NCI-H2029 (cell line): ENCODE data around the gene KCNK16.

Experiments used
- DNase-seq: peaks from one replicate; lab custom pipeline; 2025; lab: John Stamatoyannopoulos, UW

Gene KCNK16

GRCh38 chr6:39276379-39276995, 46.0 kb downstream of the KCNK16 start:
- DNase-seq: no peak

- no peak for DNase-seq
Measured at GRCh38 chr6:39274903-39275302, 47.6 kb downstream of the KCNK16 start.

- DNase-seq: no peak
Measured at GRCh38 chr6:39274471-39274870, 48.0 kb downstream of the KCNK16 start.

- DNase-seq: no peak
Measured at GRCh38 chr6:39273406-39273821, 49.1 kb downstream of the KCNK16 start.

- no peak for DNase-seq
Measured at GRCh38 chr6:39269961-39270360, 52.5 kb downstream of the KCNK16 start.

- no peak for DNase-seq
Measured at GRCh38 chr6:39268721-39269120, 53.8 kb downstream of the KCNK16 start.

- DNase-seq: peak; percentile 77
Measured at GRCh38 chr6:39268171-39268570, 54.3 kb downstream of the KCNK16 start.

GRCh38 chr6:39266782-39267355, 55.6 kb downstream of the KCNK16 start:
- DNase-seq: no peak

GRCh38 chr6:39266375-39266774, 56.1 kb downstream of the KCNK16 start:
- peak; percentile 68 for DNase-seq
